T-helper 1 cell treated with Interleukin-12 subunit alpha and Interleukin-12 subunit beta and Interleukin-4 antibody, amounts not matched to agents 30 μg/mL and 1 μg/mL, for 36 hours (primary cell): ENCODE data around the gene TTLL3.
"Not testable (repeated sequence)": the region's sequence is repeated elsewhere in the genome, so short reads cannot be mapped to it uniquely, and the experiment has no call there.

ENCODE experiments used
- H3K27ac Mint-ChIP-seq: one replicate; pipeline ENCODE4 v1.8.0; 2021; ENCODE audit warnings: mild to moderate bottlenecking, mixed read lengths
- H3K27me3 Mint-ChIP-seq: one replicate; pipeline ENCODE4 v1.8.0; 2021; ENCODE audit warnings: low read depth, mixed read lengths
- H3K36me3 Mint-ChIP-seq: one replicate; pipeline ENCODE4 v1.8.0; 2021; ENCODE audit warnings: low read depth, mixed read lengths
- H3K4me1 Mint-ChIP-seq: one replicate; pipeline ENCODE4 v1.8.0; 2021; ENCODE audit warnings: low read depth, mixed read lengths
- H3K4me3 Mint-ChIP-seq: one replicate; pipeline ENCODE4 v1.8.0; 2021; ENCODE audit warnings: mild to moderate bottlenecking, moderate library complexity, mixed read lengths
- H3K9me3 Mint-ChIP-seq: one replicate; pipeline ENCODE4 v1.8.0; 2021; ENCODE audit warnings: mixed read lengths

Gene TTLL3

DNA sequence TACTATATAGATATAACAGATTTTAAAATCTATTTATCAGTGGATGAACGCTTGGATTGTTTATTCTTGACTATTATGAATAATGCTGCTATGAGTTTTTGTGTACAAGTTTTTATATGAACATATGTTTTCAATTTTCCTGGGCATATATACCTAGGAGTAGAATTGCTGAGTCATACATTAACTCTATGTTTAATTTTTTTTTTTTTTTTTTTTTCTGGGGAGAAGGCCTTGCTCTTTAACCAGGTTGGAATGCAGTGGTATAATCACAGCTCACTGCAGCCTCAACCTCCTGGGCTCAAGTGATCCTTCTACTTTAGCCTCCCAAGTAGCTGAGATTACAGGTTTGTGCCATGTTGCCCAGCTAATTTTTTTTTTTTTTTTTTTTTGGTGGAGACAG is 60.9 kb downstream of the TTLL3 start:
- Mint-ChIP-seq H3K4me1 (no peaks in the 10 kb centered on the region), H3K9me3 (no peaks in the 10 kb centered on the region), H3K27me3 (peaks cover 5% of the 10 kb centered on the region), H3K36me3 (no peaks in the 10 kb centered on the region), H3K27ac (no peak overlapping the region), H3K4me3 (no peak overlapping the region)

DNA sequence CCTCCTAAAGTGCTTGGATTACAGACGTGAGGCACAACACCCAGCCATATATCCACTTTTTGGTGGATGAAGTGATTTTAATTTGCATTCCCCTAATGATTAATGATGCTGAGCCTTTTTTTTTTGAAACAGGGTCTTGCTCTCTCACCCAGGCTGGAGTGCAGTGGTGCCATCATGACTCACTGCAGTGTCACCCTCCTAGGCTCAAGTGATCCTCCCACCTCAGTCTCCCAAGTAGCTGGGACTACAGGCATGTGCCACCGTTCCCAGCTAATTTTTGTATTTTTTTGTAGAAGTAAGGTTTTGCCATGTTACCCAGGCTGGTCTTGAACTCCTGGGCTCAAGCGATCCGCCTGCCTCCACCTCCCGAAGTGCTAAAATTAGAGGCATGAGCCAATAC is 62.0 kb downstream of the TTLL3 start:
- not testable (repeated sequence) for H3K27ac Mint-ChIP-seq, H3K4me1 Mint-ChIP-seq, H3K4me3 Mint-ChIP-seq, H3K27me3 Mint-ChIP-seq, H3K9me3 Mint-ChIP-seq, H3K36me3 Mint-ChIP-seq

DNA sequence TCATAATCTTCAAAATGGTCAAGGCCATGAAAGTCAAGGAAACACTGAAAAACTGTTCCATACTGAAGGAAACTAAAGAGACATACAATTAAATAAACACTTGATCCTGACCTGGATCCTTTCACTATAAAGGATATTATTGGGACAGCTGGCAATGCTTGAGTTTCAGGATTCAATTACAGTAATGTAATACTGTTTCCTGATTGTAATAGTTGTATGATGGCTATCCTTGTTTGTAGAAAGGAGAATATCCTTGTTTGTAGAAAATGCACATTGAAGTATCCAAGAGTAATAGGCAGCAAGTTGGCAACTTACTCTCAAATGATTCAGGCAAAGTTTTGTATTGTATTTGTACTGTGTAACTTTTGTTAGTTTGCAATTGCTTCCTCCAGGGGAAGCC is 65.4 kb downstream of the TTLL3 start:
- Mint-ChIP-seq H3K4me1 (no peaks in the 10 kb centered on the region), H3K27ac (no peak overlapping the region), H3K27me3 (peaks cover 5% of the 10 kb centered on the region), H3K4me3 (no peak overlapping the region), H3K9me3 (no peaks in the 10 kb centered on the region), H3K36me3 (no peaks in the 10 kb centered on the region)

DNA sequence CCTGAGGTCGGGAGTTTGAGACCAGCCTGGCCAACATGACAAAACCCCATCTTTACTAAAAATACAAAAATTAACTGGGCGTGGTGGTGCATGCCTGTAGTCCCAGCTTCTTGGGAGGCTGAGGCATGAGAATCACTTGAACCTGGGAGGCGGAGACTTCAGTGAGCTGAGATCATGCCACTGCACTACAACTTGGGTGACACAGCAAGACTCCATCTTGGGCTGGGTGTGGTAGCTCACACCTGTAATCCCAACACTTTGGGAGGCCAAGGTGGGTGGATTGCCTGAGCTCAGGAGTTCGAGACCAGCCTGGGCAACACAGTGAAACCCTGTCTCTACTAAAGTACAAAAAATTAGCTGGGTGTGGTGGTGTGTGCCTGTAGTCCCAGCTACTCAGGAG is 66.2 kb downstream of the TTLL3 start:
- H3K27me3 Mint-ChIP-seq = not testable (repeated sequence)

DNA sequence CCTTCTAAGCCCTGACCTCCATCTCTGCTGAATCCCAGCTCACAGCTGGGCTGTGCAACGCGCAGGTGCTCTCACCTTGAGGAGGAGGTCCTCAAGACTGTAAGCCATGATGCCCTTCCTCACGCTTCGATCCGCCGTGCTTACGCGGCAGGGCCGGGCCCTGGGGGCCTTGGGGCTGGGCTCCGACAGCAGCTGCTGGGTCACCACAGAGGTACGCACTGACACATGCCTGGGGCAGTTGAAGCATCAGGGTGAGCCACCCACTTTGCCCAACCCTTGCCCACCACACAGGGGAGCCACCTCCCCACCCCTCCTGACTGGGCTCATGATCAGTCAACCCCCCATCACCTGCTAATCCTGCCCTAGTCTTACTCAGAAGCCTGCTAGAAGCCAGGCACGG is 66.9 kb downstream of the TTLL3 start:
- H3K27me3 Mint-ChIP-seq = peaks cover 5% of the 10 kb centered on the region
- H3K9me3 Mint-ChIP-seq = no peaks in the 10 kb centered on the region
- no peak overlapping the region for H3K27ac Mint-ChIP-seq
- H3K36me3 Mint-ChIP-seq = no peaks in the 10 kb centered on the region
- H3K4me1 Mint-ChIP-seq = no peaks in the 10 kb centered on the region
- no peak overlapping the region for H3K4me3 Mint-ChIP-seq

More for the DNA sequence above, 66.2 kb downstream of the TTLL3 start:
- not testable (repeated sequence) for H3K4me3 Mint-ChIP-seq, H3K36me3 Mint-ChIP-seq, H3K4me1 Mint-ChIP-seq, H3K9me3 Mint-ChIP-seq, H3K27ac Mint-ChIP-seq

DNA sequence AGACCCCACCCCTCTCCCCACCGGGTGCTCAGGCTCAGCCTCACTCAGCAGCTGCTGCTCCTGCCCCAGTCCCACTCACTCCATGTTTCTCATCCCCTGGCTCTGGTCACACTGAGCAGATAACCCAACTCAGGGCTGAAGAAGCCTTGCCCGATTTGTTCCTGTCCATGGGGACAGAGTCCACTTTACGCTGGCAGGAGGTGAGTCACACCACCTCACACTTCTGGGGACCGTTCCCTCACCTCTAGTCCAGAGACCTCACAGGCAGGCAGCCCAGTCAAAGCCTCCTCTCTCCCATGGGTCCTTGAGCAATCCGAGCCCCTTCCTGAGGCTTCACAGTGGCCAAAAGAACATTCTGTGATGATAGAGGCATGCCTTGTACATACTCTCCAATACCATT is 68.6 kb downstream of the TTLL3 start:
- Mint-ChIP-seq H3K9me3 (no peaks in the 10 kb centered on the region), H3K27ac (no peak overlapping the region), H3K4me3 (no peak overlapping the region), H3K27me3 (peaks cover 5% of the 10 kb centered on the region), H3K4me1 (no peaks in the 10 kb centered on the region), H3K36me3 (no peaks in the 10 kb centered on the region)

DNA sequence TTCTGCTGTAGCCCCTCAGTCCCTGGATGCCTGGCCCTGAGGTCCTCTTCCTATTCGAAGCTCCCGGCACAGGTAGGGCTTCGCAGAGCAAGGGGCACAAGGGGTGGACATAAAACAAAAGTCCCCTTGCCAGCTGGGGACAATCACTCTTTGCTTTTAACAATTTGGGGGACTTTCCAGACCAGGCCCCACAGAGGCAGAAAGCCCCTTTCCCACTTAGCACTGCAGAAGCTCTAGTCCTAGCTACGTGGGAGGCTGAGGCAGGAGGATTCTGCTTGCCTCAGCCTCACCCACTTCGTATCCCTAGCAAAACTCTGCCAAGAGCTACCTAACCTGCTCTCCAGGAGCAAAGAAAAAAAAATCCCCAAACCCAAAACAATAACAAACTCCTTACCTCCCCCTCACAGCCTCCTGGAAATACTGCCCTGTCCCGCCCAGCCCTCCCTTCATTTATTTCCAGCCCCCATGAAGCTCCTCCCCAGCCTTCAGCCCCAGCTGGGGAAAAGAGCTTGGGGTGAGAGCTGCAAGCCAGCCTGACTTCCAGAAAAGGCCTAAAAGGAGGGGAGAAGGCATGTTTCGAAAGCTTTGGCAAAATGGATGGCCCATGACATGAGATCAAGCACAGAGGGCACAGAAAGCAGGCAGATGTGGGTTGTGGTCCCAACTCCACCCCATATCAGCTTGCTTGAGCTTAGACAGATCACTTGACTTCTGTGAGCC is 69.9 kb downstream of the TTLL3 start, which contains the start of gene CIDEC:
TSS of gene CIDEC (minus strand) at position 424 of the 720 bp plus-strand sequence. CDS start 1,767 bp downstream, outside the sequence.
- H3K4me3 Mint-ChIP-seq = no peak within 1 kb of the TSS
- no peak within 1 kb of the TSS for H3K27ac Mint-ChIP-seq
- no peaks in the 10 kb centered on the region for H3K9me3 Mint-ChIP-seq
- H3K36me3 Mint-ChIP-seq = no peaks in the 10 kb centered on the region
- H3K4me1 Mint-ChIP-seq = no peaks in the 10 kb centered on the region
- H3K27me3 Mint-ChIP-seq = peaks cover 5% of the 10 kb centered on the region

DNA sequence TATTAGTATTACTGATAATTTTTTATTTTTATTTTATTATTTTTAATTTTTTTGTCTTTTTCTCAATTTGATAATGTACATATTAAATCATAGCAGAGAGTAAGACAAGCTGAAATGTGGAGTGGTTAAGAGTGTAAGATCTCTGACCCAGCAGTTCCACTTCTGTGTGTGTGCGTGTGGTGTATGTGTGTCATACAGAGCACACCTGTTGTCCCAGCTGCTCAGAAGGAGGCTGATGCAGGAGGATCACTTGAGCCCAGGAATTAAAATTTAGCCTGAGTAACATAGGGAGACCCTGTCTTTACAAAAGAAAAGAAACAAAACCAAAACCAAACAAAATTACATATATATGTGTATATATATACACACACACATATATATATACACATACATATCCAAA is 71.4 kb downstream of the TTLL3 start:
- Mint-ChIP-seq H3K4me1 (no peaks in the 10 kb centered on the region), H3K9me3 (no peaks in the 10 kb centered on the region), H3K27me3 (peaks cover 5% of the 10 kb centered on the region), H3K27ac (no peak overlapping the region), H3K4me3 (no peak overlapping the region), H3K36me3 (no peaks in the 10 kb centered on the region)

DNA sequence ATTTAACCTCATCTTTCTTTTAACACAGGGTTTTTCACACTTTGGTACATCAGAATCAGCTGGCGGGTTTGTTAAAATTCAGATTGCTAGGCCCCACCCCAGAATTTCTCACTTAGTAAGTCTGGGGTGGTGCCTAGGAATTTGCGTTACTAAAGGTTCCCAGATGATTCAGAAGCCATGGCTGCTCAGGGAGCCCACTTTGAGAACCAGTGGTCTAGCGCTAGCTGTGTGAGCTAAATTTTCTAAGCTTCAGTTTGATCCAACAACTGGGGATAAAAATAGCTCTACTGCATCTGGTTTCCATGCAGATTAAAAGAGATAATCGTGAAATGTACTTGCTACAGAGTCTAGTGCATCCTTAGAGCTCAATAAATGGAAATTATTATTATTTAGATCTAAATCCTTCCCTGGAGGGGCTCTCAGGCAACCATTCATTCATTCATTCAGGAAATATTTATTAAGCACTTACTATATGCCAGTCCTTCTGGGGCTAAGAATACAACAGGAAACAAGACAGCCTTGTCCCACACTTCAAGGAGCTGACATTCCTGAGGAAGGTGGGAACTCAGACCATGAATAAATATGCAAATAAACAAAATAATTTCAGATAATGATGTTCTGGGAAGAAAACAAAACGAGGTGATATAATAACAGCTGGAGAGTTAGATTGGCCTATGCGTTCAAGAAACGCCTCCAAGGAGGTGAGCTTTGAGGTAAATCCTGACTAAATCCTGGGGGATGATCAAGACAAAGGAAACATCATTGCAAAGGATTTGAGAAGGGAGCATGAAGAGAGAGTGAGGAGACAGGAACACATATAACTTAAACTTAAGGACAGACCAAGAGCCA is 73.9 kb downstream of the TTLL3 start:
- no peak overlapping the region for H3K27ac Mint-ChIP-seq
- no peak overlapping the region for H3K4me3 Mint-ChIP-seq
- no peaks in the 10 kb centered on the region for H3K4me1 Mint-ChIP-seq
- peaks cover 5% of the 10 kb centered on the region for H3K27me3 Mint-ChIP-seq
- no peaks in the 10 kb centered on the region for H3K36me3 Mint-ChIP-seq
- no peaks in the 10 kb centered on the region for H3K9me3 Mint-ChIP-seq

DNA sequence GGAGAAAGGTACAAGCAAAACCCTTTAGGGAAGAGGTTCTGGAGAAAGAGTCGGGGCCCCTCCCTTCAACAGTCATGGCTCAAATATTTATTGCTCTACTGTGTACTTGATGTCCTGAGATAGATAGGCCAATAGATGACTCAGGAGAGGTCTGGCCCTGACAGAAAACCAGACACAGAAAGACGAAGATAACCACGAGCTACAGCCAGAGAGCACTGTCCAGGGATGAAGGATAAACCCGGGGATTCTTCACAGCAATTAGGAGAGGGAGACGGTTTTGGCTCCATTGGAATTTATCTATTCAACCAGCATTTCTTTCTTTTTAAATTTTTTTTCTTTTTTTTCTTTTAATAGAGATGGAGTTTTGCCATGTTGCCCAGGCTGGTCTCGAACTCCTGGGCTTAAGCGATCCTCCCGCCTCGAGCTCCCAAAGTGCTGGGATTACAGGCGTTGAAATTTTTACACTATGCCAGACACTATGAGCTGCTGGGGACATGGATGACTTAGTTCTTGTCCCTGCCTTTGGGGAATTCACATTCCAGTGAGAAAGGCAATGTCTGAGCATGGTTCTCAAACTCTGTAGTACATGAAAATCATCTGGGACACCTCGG is 74.6 kb downstream of the TTLL3 start:
- peaks cover 2% of the 10 kb centered on the region for H3K27me3 Mint-ChIP-seq
- no peak overlapping the region for H3K4me3 Mint-ChIP-seq
- H3K4me1 Mint-ChIP-seq = peaks cover 2% of the 10 kb centered on the region
- no peaks in the 10 kb centered on the region for H3K36me3 Mint-ChIP-seq
- H3K9me3 Mint-ChIP-seq = no peaks in the 10 kb centered on the region
- no peak overlapping the region for H3K27ac Mint-ChIP-seq
